Neural cell (in vitro differentiated cells): ENCODE data around the gene NMNAT3. TPM values are rescaled to one million over a fixed set of nuclear protein-coding genes. Genes with fewer than 3 reads are reported as not detected.

ENCODE experiments used
- H2AFZ ChIP-seq: fragments of 200-600, 300-800 bp; sonication (generic), shearing (Covaris generic); 2 replicates; pipeline ENCODE4 v1.6.0; 2014; ENCODE audit warnings: low read depth, mild to moderate bottlenecking, antibody characterized with exemption, low read length, moderate library complexity
- H3F3A ChIP-seq: fragments of 200-600 bp; shearing (Covaris generic); 2 replicates; pipeline ENCODE4 v1.6.1; 2016; ENCODE audit warnings: mild to moderate bottlenecking, moderate library complexity, mixed read lengths, antibody characterized with exemption, low read length; ENCODE audit not compliant: insufficient read depth, poor library complexity, severe bottlenecking
- H3K27ac ChIP-seq: fragments of 200-600, 300-800 bp; sonication (generic), shearing (Covaris generic); 2 replicates; pipeline ENCODE4 v1.5.1; 2014; ENCODE audit warnings: mild to moderate bottlenecking, low read length, moderate library complexity
- H3K27me3 ChIP-seq: fragments of 300-800, 200-600 bp; sonication (generic), shearing (Covaris generic); 2 replicates; pipeline ENCODE4 v1.6.0; 2014; ENCODE audit warnings: mild to moderate bottlenecking, low read depth, low read length, moderate library complexity; ENCODE audit not compliant: insufficient read depth
- H3K36me3 ChIP-seq: fragments of 300-800, 200-600 bp; sonication (generic), shearing (Covaris generic); 2 replicates; pipeline ENCODE4 v1.5.1; 2014; ENCODE audit warnings: mild to moderate bottlenecking, antibody characterized with exemption, low read length, moderate library complexity; ENCODE audit not compliant: insufficient read depth
- H3K4me2 ChIP-seq: fragments of 300-800, 200-600 bp; sonication (generic), shearing (Covaris generic); 2 replicates; pipeline ENCODE4 v1.6.0; 2014; ENCODE audit warnings: mild to moderate bottlenecking, low read length
- H3K4me3 ChIP-seq: fragments of 300-800, 200-600 bp; sonication (generic), shearing (Covaris generic); 2 replicates; pipeline ENCODE4 v1.5.1; 2014; ENCODE audit warnings: mild to moderate bottlenecking, low read length, moderate library complexity
- H3K79me2 ChIP-seq: fragments of 200-600 bp; shearing (Covaris generic); replicated peaks from 2 replicates; pipeline ENCODE4 v1.6.0; 2014; ENCODE audit warnings: mild to moderate bottlenecking, low read length, moderate library complexity; ENCODE audit not compliant: insufficient read depth
- H3K9ac ChIP-seq: fragments of 300-800, 200-600 bp; sonication (generic), shearing (Covaris generic); 2 replicates; pipeline ENCODE4 v1.6.1; 2016; ENCODE audit warnings: mild to moderate bottlenecking, low read length, mixed read lengths
- H3K9me2 ChIP-seq: fragments of 200-600 bp; shearing (Covaris generic); 2 replicates; pipeline ENCODE4 v1.6.1; 2016; ENCODE audit warnings: mild to moderate bottlenecking, low read length, mixed read lengths; ENCODE audit not compliant: insufficient read depth
- H3K9me3 ChIP-seq: fragments of 200-600, 300-800 bp; sonication (generic), shearing (Covaris generic); 2 replicates; pipeline ENCODE4 v1.6.1; 2016; ENCODE audit warnings: mild to moderate bottlenecking, mixed run types, low read length, moderate library complexity, mixed read lengths
- H4K20me1 ChIP-seq: fragments of 200-600 bp; shearing (Covaris generic); 2 replicates; pipeline ENCODE4 v1.6.1; 2016; ENCODE audit warnings: mild to moderate bottlenecking, mixed run types; ENCODE audit not compliant: insufficient read depth
- CTCF ChIP-seq: fragments of 450-650 bp; IDR thresholded peaks from 2 replicates; pipeline ENCODE4 v1.5.1; 2014; ENCODE audit warnings: antibody characterized with exemption, mild to moderate bottlenecking, moderate library complexity; ENCODE audit not compliant: poor library complexity, severe bottlenecking
- EP300 ChIP-seq: fragments of 450-650 bp; conservative IDR thresholded peaks from 2 replicates; pipeline ENCODE4 v1.6.1; 2014; ENCODE audit warnings: antibody characterized with exemption, mild to moderate bottlenecking, moderate library complexity; ENCODE audit not compliant: poor library complexity, severe bottlenecking
- EZH2 ChIP-seq: fragments of 200-600, 300-800 bp; shearing (Covaris generic), sonication (generic); IDR thresholded peaks from 2 replicates; pipeline ENCODE4 v1.6.1; 2014; ENCODE audit warnings: antibody characterized with exemption, low read length, borderline replicate concordance, mild to moderate bottlenecking; ENCODE audit not compliant: insufficient read depth, poor library complexity, severe bottlenecking
- MXI1 ChIP-seq: fragments of 450-650 bp; conservative IDR thresholded peaks from 2 replicates; pipeline ENCODE4 v1.6.1; 2014; ENCODE audit warnings: antibody characterized with exemption, mild to moderate bottlenecking; ENCODE audit not compliant: poor library complexity, severe bottlenecking
- POLR2AphosphoS5 ChIP-seq: IDR thresholded peaks from 2 replicates; pipeline ENCODE4 v1.6.1; 2012
- RAD21 ChIP-seq: fragments of 450-650 bp; conservative IDR thresholded peaks from 2 replicates; pipeline ENCODE4 v1.6.1; 2014; ENCODE audit warnings: antibody characterized with exemption, mild to moderate bottlenecking, moderate library complexity
- REST ChIP-seq: IDR thresholded peaks from 2 replicates; pipeline ENCODE4 v1.6.1; 2012; ENCODE audit warnings: borderline replicate concordance
- SMC3 ChIP-seq: fragments of 450-650 bp; conservative IDR thresholded peaks from 2 replicates; pipeline ENCODE4 v1.6.1; 2014; ENCODE audit warnings: antibody characterized with exemption, mild to moderate bottlenecking, moderate library complexity; ENCODE audit not compliant: poor library complexity
- TAF1 ChIP-seq: IDR thresholded peaks from 2 replicates; pipeline ENCODE4 v1.6.1; 2012; ENCODE audit warnings: low read depth
- polyA plus RNA-seq: library from polyadenylated mRNA; depleted of rRNA; stranded (reverse); fragments of >200 nt; gene quantifications from 2 replicates; pipeline ENCODE4 v1.2.3, GENCODE V29; 2014

Gene NMNAT3
- polyA plus RNA-seq, 1 donor from 2014 or later: 2.3 TPM

- TF ChIP-seq CTCF (no peak), POLR2AphosphoS5 (no peak), SMC3 (no peak)
Observed at GRCh38 chr3:139523166-139523565, 154.6 kb downstream of the NMNAT3 start (continued).

GRCh38 chr3:139522421-139522820 lies 155.4 kb downstream of the NMNAT3 start:
- H3K9me3 ChIP-seq: no peaks in the 10 kb centered on the region
- H3K27ac ChIP-seq: no peak overlapping the region

More at GRCh38 chr3:139522421-139522820, 155.4 kb downstream of the NMNAT3 start:
- TF ChIP-seq EZH2 (no peak), TAF1 (no peak), EP300 (no peak), CTCF (no peak), POLR2AphosphoS5 (no peak), SMC3 (no peak), MXI1 (no peak), RAD21 (no peak), REST (no peak)
- no peaks in the 10 kb centered on the region for H3K9me2 ChIP-seq
- H3K36me3 ChIP-seq: no peaks in the 10 kb centered on the region
- H3F3A ChIP-seq: no peaks in the 10 kb centered on the region
- H3K27me3 ChIP-seq: no peaks in the 10 kb centered on the region
- H4K20me1 ChIP-seq: no peaks in the 10 kb centered on the region
- H3K79me2 ChIP-seq: no peaks in the 10 kb centered on the region
- H2AFZ ChIP-seq: no peak overlapping the region
- no peak overlapping the region for H3K4me3 ChIP-seq
- H3K4me2 ChIP-seq: no peak overlapping the region
- no peak overlapping the region for H3K9ac ChIP-seq
